HG03097 (cell line): ENCODE measurements around the gene ERICH4.
"Not testable (repeated sequence)": the region's sequence is repeated elsewhere in the genome, so short reads cannot be mapped to it uniquely, and the experiment has no call there.

Experiments
- ATAC-seq: cut with Tn5 transposase; IDR thresholded peaks from one replicate; pipeline ENCODE4 v1.9.1; 2021; ENCODE audit not compliant: unreplicated experiment, low FRiP score

ERICH4 gene

DNA sequence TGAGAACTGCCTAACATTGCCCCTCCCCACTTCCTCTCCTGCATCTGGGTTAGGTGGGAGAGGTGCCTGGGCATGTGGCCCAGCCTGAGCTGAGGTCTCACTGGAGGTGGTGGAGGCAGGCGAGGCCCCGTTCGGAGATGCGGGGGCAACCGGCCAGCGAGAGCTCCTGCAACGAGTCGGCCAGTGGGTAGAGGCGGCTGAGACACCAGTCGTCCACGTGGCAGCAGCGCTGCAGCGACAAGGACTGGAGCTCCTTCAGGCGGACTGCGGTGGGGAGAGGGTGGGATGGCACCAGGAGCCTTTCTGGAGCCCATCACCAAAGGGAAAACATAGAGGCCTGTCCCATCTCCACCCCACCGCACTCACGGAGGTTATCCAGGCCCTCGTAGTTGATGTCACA lies 9.8 kb upstream of the ERICH4 start:
- no peak for ATAC-seq

GRCh38 chr19:41434450-41434849 lies 8.5 kb upstream of the ERICH4 start:
- ATAC-seq: no peak

- not testable (repeated sequence) for ATAC-seq
Observed at GRCh38 chr19:41435376-41435775, 7.6 kb upstream of the ERICH4 start.

DNA sequence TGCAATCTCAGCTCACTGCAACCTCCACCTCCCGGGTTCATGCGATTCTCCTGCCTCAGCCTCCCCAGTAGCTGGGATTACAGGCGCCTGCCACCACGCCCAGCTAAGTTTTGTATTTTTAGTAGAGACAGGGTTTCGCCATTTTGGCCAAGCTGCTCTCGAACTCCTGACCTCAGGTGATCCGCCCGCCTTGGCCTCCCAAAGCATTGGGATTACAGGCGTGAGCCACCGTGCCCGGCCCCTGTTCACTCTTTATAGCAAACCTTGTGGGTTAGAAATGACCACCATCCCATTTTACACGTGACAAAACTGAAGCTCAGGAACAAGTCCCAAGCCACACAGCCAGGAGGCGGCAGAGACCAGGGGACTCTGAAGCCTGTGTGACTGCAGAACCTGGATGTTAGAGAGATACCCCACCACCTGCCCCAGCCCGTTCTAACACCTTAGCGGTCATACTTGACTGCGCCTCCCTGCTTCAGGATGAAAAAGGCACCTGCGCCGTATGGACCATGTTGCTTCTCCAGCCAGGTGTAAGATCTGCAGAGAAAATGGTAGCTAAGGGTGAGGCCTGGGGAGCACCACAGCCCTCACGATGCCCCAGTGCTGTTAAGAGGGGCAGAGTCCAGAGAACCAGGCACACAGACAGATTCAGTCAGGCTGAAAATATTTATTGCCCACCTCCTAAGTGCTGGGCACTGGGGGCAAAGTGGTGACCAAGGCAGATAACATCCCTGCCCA lies 6.9 kb upstream of the ERICH4 start:
- no peak for ATAC-seq

GRCh38 chr19:41436674-41436951 lies 6.3 kb upstream of the ERICH4 start:
- no peak for ATAC-seq

- ATAC-seq: no peak
Observed at GRCh38 chr19:41437944-41438574, 4.9 kb upstream of the ERICH4 start.

DNA sequence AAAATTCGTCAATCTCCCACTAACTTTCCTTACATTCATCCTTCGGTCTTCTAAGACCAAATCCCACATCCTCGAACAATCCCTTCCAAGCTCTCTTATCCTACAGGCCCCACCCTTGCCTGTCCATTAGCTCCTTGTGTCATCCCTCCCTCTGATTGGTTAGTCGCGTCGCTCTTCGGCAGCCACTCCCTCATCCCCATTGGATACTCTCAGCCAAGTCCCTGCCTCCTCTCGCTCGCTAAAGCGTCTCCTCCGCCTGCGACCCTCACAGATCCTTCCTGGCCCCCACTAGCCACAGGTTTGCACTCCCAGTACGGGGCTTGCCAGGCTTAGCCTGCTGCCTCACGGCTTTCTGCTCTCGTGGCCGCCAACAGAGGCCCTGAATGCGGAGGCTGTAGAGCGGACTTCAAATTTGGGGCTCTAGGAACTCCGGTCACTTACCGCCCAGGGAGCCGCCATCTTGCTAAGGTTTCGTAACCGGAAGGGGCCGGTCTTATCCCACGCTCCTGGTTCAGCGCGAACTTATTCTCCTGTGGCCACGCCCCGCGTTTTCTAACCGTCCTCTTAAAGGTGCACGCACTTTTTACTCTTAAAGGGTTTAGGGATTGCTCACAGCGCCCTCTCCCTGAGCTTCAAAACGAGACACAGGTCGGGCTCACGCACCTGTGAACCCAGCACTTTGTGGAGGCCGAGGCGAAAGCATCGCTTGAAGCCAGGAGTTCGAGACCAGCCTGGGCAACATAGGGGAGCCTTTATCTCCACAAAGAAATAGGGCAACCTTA lies 3.3 kb upstream of the ERICH4 start, which contains the start of gene DMAC2:
DMAC2 (minus strand) TSS at position 472 of the 782 bp plus-strand sequence; CDS start at position 459, 13 bp downstream.
- ATAC-seq: peak; percentile 88

GRCh38 chr19:41441321-41441945 lies 1.5 kb upstream of the ERICH4 start:
- no peak for ATAC-seq

- ATAC-seq: no peak
Observed at GRCh38 chr19:41443813-41444455, 978 bp downstream of the ERICH4 start.

- no peak for ATAC-seq
Observed at GRCh38 chr19:41445575-41445974, 2.6 kb downstream of the ERICH4 start.

- no peak for ATAC-seq
Observed at GRCh38 chr19:41447732-41448332, 4.9 kb downstream of the ERICH4 start.

DNA sequence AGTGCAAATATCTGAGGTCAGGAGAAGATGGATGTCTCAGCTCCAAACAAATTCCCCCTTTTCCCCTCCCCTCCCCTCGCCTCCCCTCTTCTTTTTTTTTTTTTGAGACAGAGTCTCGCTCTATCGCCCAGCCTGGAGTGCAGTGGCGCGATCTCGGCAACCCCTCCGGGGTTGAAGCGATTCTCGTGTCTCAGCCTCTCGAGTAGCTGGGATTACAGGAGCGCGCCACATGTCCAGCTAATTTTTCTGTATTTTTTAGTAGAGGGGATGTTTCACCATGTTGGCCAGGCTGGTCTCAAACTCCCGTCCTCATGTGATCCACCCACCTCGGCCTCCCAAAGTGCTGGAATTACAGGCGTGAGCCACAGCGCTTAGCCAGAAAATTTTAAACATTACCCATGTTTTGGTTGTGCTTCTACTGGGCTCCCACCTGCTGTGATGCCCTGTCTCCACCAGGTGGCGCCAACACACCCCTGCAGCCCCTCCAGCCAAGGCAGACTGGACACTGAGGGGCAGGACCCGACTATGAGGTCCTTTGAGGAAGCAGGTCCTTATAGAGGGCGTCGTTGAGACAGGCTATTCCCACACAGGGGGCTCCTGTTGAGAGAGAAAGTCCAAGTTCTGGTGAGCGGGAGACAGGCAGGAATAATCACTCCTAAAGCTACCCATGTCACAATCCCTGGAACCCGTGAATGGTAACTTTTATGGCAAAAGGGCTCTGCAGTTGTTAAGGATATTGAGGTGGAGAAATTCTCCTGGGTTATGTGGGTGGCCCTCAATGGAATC lies 6.3 kb downstream of the ERICH4 start:
- no peak for ATAC-seq

DNA sequence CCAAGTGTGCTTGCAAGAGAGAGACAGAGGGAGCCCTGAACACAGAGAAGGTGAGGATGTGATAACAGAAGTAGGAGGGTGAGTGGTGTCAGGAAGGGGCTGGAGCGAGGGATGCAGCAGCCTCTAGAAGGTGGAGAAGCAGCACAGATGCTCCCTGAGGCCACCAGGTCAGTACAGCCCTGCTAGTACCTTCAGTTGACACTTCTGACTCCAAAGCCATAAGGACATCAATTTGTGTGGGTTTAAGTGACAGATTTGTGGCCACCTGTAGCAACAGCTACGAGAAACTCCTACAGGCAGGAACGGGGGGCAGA lies 6.9 kb downstream of the ERICH4 start:
- no peak for ATAC-seq

DNA sequence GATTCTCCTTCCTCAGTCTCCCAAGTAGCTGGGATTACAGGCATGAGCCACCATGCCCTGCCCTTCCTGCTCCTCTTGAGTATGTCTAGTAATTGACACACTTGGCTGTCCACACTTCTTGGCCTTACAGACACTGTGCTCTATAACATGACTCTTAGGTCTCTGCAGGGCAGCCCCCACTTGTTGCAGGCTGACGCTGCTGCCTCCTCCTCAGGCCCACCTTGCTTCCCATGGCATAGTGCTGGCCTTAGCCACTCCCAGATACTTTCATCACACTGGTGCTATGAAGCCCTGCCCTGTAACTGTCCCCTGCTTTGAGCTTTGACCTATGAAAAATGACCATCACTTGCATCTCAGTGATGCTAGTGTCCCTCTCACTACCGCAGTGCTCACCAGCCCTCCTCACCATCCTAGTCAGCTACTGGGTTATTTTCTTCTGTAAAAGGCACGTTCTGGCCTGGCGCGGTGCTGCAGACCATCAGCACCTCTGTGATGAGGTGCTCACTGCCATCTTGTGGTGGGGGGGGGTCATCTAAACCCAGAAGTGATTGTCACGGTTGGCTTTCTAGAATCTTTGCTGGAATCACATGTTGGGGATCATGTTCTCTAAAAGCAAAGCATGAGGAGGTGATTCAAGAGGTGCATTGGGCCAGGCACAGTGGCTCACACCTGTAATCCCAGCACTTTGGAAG lies 9.8 kb downstream of the ERICH4 start:
- no peak for ATAC-seq

GRCh38 chr19:41455936-41456335 lies 13.0 kb downstream of the ERICH4 start:
- ATAC-seq: no peak

- no peak for ATAC-seq
Observed at GRCh38 chr19:41456342-41456918, 13.5 kb downstream of the ERICH4 start.

- peak; percentile 65 for ATAC-seq
Observed at GRCh38 chr19:41457241-41457640, 14.3 kb downstream of the ERICH4 start.

- no peak for ATAC-seq
Observed at GRCh38 chr19:41462497-41462896, 19.5 kb downstream of the ERICH4 start.
